HepG2 (cell line): ENCODE results near the gene TOMM20. TPM values are rescaled to one million over a fixed set of nuclear protein-coding genes. Genes with fewer than 3 reads are reported as not detected.

Experiments
- ARHGAP35 ChIP-seq: sonication (generic); formaldehyde crosslinking; IDR thresholded peaks from 2 replicates; pipeline ENCODE4 v1.9.0; 2022; ENCODE audit warnings: mild to moderate bottlenecking, inconsistent platforms, moderate library complexity, missing genetic modification reagents, borderline replicate concordance
- CREM ChIP-seq, 2 experiments: sonication (generic) in 1 of 2; formaldehyde crosslinking in 1 of 2; IDR thresholded peaks; 2 replicates each; pipeline versions ENCODE4 v1.4.0 to v1.6.1; 2016 to 2020; ENCODE audit warnings: antibody characterized with exemption in 1 of 2, mild to moderate bottlenecking in 1 of 2, missing genetic modification reagents in 1 of 2
- DDIT3 ChIP-seq: sonication (generic); formaldehyde crosslinking; IDR thresholded peaks from 2 replicates; pipeline ENCODE4 v1.4.0; 2020; ENCODE audit warnings: mild to moderate bottlenecking, missing genetic modification reagents
- HNRNPL ChIP-seq: fragments of 200-400 bp; formaldehyde crosslinking; IDR thresholded peaks from 2 replicates; pipeline ENCODE4 v1.6.1; 2017; ENCODE audit warnings: mild to moderate bottlenecking, low read depth, low read length
- HOXA9 ChIP-seq: sonication (generic); formaldehyde crosslinking; IDR thresholded peaks from 2 replicates; pipeline ENCODE4 v1.8.1; 2022; ENCODE audit warnings: missing genetic modification reagents, mild to moderate bottlenecking, moderate library complexity, borderline replicate concordance
- KLF13 ChIP-seq: sonication (generic); formaldehyde crosslinking; IDR thresholded peaks from 2 replicates; pipeline ENCODE4 v1.4.0; 2020; ENCODE audit warnings: mild to moderate bottlenecking, missing genetic modification reagents
- PCBP1 ChIP-seq: fragments of 200-400 bp; formaldehyde crosslinking; IDR thresholded peaks from 2 replicates; pipeline ENCODE4 v1.6.1; 2017; ENCODE audit warnings: mild to moderate bottlenecking, low read depth, low read length, borderline replicate concordance
- PRPF4 ChIP-seq: fragments of 200-400 bp; formaldehyde crosslinking; IDR thresholded peaks from 2 replicates; pipeline ENCODE4 v1.6.1; 2016; ENCODE audit warnings: low read length, low read depth; ENCODE audit not compliant: poor library complexity, severe bottlenecking
- RXRB ChIP-seq: IDR thresholded peaks from 2 replicates; pipeline ENCODE4 v1.6.1; 2016; ENCODE audit warnings: borderline replicate concordance, missing genetic modification reagents, missing compliant biosample characterization
- ZBTB33 ChIP-seq: sonication (generic); formaldehyde crosslinking; IDR thresholded peaks from 2 replicates; pipeline ENCODE4 v1.4.0; 2020; ENCODE audit warnings: missing genetic modification reagents
- ZFP62 ChIP-seq: sonication (generic); formaldehyde crosslinking; IDR thresholded peaks from 2 replicates; pipeline ENCODE4 v1.4.0; 2020; ENCODE audit warnings: missing genetic modification reagents
- ZNF460 ChIP-seq: sonication (generic); formaldehyde crosslinking; IDR thresholded peaks from 2 replicates; pipeline ENCODE4 v1.5.1; 2020; ENCODE audit warnings: missing genetic modification reagents, mild to moderate bottlenecking, borderline replicate concordance
- ZNF557 ChIP-seq: sonication (generic); formaldehyde crosslinking; IDR thresholded peaks from 2 replicates; pipeline ENCODE4 v1.4.0; 2020; ENCODE audit warnings: missing genetic modification reagents
- ZNF597 ChIP-seq: sonication (generic); formaldehyde crosslinking; IDR thresholded peaks from 2 replicates; pipeline ENCODE4 v1.5.0; 2020; ENCODE audit warnings: missing genetic modification reagents
- ZNF687 ChIP-seq: sonication (generic); formaldehyde crosslinking; IDR thresholded peaks from 2 replicates; pipeline ENCODE4 v1.5.1; 2020; ENCODE audit warnings: mild to moderate bottlenecking, missing genetic modification reagents, moderate library complexity
- ZNF713 ChIP-seq: sonication (generic); formaldehyde crosslinking; IDR thresholded peaks from 2 replicates; pipeline ENCODE4 v1.4.0; 2020; ENCODE audit warnings: mild to moderate bottlenecking, missing genetic modification reagents
- ZSCAN5A ChIP-seq: sonication (generic); formaldehyde crosslinking; IDR thresholded peaks from 2 replicates; pipeline ENCODE4 v1.8.0; 2022; ENCODE audit warnings: mild to moderate bottlenecking, missing genetic modification reagents, borderline replicate concordance
- polyA plus RNA-seq, 8 experiments: library from polyadenylated mRNA; depleted of rRNA in 3 of 8; stranded (reverse) in 7 of 8; unstranded in 1 of 8; fragments of >200 nt; fragmentation: Illumina TruSeq in 4 of 8; extraction: Trizol in 4 of 8; gene quantifications; 2 replicates each; pipeline versions ENCODE4 v1.2.1 to v1.2.3, GENCODE V29; 2011 to 2016; ENCODE audit warnings: low read depth in 4 of 8, missing spikeins in 1 of 8, mixed read lengths in 1 of 8; ENCODE audit not compliant: insufficient read depth in 1 of 8
- total RNA-seq, 5 experiments: library from RNA; depleted of rRNA; stranded (reverse); fragments of >200 nt; fragmentation: Illumina TruSeq; extraction: Trizol; gene quantifications; 2 replicates each; pipeline ENCODE4 v1.2.3, GENCODE V29; 2016; ENCODE audit warnings: low read depth in 1 of 5
- TF ChIP-seq, protein P1 (sequence below): sonication (generic); formaldehyde crosslinking; IDR thresholded peaks from 2 replicates; pipeline ENCODE4 v1.8.1; 2023; ENCODE audit warnings: mild to moderate bottlenecking, moderate library complexity, missing genetic modification reagents

Gene TOMM20
- total and polyA plus RNA-seq, 2 of the 13 experiments (the other 11 are each of a cell fraction or from before 2014, with no cell fraction given), result 153 to 376 TPM

DNA sequence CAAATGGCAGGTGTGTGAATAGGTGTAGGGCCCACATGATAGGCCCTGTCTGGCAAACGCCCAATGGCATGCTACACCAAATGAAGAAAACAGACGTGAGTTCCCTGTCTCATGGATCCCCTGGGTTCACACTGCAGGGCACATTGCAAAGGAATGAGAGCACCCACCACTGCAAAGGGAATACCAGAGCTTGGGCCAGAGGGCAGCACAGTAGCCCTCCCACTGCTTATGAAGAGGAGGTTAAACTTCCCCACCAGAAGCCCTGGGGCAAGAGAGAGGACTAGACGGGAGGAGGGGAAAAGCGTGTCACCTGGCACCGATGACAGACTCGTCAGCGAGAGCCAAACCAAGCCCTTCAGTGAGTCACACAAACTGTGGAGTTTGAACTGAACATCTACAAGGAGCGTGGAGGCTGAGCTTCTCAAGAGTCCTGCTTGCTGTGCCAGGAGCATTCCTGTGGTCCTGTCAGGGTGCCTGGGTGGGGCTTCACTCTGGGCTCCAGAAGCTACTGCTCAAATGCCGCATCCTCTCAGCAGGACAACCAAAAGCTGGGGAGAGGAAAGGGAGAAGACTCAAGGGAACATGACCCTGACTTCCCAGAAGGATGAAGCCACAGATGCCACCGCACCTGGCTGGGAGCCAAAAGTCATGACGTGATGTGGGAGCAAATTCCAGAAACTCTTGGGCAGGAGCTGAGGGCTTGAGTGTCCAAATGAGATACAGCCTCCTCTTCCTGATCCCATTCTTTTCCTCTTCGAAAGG lies 61.1 kb downstream of the TOMM20 start (continued):
- TF ChIP-seq ARHGAP35 (CRISPR knock-in tag) (no peak), RXRB (no peak), PRPF4 (no peak), ZNF460 (CRISPR knock-in tag) (no peak), ZSCAN5A (CRISPR knock-in tag) (no peak), ZNF597 (CRISPR knock-in tag) (no peak), ZNF557 (CRISPR knock-in tag) (no peak), KLF13 (CRISPR knock-in tag) (no peak), HOXA9 (CRISPR knock-in tag) (no peak), CREM (IDR thresholded peaks at IDR 0.05) (no peak), CREM (CRISPR knock-in tag; IDR thresholded peaks at IDR 0.05) (no peak), ZFP62 (CRISPR knock-in tag) (no peak), HNRNPL (peak; percentile 21; the same call in 1 of the 2 replicates), ZBTB33 (CRISPR knock-in tag) (0 out of 2 replicates have a peak, but pooled peaks have one; percentile 19), PCBP1 (no peak), DDIT3 (no peak), ZNF713 (CRISPR knock-in tag) (no peak), ZNF687 (CRISPR knock-in tag) (no peak; the same call in 1 of the 2 replicates)
- TF ChIP-seq, protein P1, sequence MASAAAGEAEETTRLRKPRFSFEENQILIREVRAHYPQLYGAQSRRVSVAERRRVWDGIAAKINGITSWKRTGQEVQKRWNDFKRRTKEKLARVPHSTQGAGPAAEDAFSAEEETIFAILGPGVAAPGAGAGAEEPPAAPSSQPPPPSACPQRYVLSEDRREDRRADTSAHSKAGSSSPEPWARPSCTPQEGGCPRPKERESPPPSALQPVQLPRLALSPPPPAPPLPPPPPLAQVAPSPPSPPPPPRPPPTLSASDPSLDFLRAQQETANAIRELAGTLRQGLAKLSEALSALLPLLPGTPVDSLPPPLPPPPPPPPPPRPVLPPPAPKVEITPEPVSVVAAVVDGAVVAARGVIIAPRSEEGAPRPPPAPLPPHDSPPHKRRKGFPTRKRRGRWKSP (CRISPR knock-in tag), result no peak
